ENCODE results near the gene MNT.

The MNT gene

GRCh38 chr17:2395258-2396181 lies 5.3 kb downstream of the MNT start:
- peak; percentile 74 for DNase-seq (ENCODE audit: low spot score)

- DNase-seq (ENCODE audit: low spot score), result no peak
Measured at GRCh38 chr17:2394775-2395201, 6.1 kb downstream of the MNT start.

GRCh38 chr17:2393954-2394749 lies 6.7 kb downstream of the MNT start:
- no peak for DNase-seq (ENCODE audit: low spot score)

DNA sequence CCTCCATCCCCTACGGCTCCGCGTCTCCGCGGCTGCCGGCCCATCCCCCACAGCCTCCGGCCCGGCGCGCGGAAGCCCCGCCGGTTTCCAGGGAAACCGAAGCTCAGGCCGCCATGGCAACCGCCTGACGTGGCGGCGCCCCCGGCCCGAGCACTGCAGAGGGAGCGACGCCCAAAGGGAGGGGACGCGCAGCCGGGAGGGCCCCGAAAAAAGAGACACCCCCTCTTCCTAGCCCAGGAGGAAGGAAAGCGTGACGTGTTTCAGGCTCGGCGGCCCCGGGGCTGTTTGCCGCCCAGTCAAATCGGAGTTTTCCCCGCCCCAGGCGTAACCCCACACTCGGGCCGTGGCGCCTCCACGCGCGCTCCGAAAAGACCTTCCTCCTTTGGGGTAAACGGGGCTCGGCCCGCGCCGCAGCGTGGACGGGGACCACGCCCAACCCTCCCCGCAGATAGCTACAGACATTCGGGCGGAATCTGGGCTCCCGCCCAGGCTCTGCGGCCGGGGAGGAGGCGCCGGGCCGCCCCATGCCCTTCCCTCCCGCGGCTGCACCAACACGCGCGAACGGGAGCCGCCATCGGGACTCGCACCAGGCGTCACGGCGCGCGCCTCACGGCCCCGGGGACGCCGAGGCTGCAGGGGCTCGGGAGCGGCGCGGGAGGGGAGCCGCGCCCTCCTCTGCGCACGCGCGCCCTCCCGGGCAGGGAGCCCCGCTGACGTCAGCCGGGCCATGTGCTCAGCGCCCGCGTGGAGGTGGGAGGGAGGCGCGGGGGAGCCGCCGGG lies 7.5 kb downstream of the MNT start:
- peak; percentile 92 for DNase-seq (ENCODE audit: low spot score)

GRCh38 chr17:2392252-2393173 lies 8.3 kb downstream of the MNT start:
- peak; percentile 95 for DNase-seq (ENCODE audit: low spot score)

DNA sequence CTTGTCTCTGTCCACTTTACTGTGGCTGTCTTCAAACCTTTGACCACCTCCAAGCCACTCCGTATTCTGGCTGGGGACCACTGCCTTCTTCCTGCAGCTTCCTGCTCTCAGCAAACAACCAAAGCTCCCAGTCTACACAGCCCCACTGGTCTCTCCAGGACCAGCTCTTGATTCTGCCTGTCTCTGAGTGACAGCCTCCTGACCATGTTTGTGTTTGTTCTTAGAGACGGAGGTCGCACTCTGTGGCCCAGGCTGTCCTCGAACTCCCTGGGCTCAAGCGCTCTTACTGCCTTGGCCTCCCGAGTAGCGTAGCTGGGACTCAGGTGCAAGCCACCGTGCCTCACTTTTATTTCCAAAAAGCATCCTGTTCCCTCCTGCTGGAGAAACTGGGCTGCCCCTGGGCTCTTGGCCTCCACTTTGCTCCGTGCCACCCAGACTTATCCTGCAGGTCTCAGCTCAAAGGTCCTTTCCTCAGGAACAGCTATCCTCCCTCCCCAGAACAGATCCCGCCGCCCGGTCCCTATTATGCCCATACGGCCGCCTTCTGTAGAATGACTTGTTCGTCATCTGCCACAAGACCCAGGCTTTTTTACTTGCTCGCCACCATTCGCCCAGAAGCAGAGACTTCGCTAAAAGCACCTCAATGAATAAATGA lies 9.1 kb downstream of the MNT start:
- no peak for DNase-seq (ENCODE audit: low spot score)

DNA sequence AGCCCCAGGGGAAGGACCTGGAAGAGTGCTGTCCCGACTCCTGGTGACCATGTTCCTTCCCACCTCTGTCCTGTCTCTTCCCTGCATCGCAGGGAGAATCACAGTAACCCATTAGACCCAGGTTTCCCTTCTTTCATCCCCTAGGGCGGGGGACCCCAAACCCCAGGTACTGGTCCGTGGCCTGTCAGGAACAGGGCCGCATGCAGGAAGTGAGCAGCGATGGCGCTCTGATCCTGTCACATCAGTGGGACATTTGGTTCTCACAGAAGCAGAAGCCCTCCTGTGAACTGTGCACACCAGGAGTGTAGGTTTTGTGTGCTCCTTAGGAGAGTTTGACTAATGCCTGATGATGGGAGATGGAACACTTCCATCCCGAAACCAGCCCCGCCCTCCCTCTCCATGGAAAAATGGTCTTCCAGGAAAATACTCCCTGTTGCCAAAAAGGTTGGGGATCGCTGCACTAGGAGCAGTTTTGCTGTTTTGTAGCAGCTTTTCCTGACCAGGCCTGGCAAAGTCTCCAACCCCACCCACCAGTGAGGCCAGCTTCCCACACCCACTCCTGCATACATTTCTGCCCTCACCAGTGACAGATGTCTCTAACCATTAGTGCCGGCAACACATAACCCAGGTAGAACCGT lies 10.5 kb downstream of the MNT start:
- no peak for DNase-seq (ENCODE audit: low spot score)

GRCh38 chr17:2388683-2389055 lies 12.2 kb downstream of the MNT start:
- DNase-seq (ENCODE audit: low spot score), result no peak

DNA sequence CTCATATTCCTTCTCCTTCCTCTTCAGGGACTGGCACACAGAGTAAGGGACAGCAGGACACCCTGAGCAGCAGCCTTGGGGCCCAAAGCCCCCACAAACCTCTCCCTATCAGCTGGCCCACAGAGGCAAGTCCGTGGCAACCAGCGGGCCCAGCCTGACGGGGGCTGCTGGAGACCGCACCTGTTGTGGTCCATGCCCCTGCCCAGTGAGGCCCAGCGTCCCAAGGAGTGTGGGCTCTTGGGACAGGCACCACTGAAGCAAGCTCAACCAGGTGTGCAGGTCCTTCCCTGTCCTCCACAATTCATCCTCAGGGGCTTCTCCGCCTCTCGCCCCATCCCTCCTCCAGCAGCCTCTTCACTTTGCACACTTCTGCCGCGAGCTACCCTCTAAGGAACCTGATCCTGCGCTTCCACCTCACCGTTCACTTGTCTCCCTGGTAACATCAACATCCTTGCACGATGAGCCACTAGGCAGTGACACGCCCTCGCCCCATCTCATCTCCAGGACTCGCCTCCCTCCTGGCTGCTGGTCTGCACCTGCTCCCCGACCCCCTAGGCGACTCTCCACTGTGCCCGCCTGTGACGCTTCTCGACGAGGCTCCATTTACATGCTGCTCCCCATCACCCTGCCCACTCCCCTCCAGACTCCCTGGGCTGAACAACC lies 12.7 kb downstream of the MNT start:
- DNase-seq (ENCODE audit: low spot score), result no peak

- DNase-seq (ENCODE audit: low spot score), result no peak
Measured at GRCh38 chr17:2387086-2388019, 13.5 kb downstream of the MNT start.

DNA sequence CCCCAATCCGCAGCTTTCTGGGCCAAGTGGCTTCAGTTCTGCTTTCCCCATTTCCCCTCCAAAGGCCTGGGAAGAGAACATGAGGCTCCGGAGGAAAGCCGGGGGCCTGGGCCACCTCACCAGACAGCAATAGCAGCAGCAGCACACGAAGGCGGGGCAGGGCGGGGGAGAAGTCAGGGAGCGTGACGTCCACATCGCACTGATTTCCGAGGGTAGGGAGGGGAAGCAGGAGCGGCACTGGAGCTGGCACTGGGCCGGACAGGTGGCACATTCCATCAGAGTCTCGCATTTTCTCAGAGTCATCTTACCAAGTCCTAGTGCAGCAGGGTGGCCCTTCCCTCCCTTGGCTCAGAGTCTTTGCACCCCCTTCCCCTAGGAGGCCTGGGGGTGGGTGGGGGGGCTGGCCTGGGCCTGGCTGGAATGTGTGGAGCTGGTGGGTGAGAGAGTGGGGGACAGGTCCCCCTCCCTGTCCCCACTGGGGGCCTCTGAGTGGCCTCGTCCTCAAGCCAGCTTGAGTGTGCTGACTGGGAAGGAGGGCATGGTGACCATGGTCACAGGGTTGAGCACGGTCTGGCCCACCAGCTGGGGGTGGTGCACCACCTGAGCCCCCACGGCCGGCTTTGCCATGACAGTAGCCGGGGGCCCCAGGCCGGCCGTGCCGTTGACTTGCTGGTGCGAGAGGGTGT lies 14.3 kb downstream of the MNT start:
- DNase-seq (ENCODE audit: low spot score), result no peak

- no peak for DNase-seq (ENCODE audit: low spot score)
Measured at GRCh38 chr17:2385240-2386210, 15.3 kb downstream of the MNT start.

DNA sequence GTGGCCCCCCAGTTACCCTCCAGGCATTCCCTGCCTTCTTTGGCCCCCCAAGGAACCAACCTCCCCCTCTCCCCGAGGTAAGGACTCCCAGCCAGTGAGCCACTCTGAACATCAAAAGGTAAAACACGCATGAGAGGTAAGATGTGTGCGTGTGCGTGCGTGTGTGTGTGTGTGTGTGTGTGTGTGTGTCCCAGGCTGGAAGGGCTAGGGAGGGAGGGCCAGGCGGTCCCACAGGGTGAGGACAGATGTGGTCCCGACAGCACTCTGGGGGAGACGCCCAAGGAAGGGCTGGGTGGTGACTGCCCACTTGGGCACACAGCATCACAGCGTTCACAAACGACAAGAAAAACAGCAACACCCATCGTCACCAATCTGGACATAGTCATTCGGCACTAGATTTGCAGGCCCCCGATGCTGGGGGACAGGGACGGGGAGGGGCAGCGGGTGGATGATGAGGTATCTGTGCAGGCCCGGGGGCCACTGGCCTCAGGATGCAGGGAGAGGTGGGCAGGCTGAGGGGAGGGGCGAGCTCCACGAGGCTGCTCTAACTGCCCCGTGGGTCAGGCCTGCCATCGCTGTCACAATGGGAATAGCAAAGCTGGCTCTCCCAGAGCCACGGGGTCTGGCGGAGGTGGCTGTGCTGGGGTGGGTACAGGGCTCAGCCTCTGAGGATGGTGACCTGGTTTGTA lies 16.3 kb downstream of the MNT start:
- DNase-seq (ENCODE audit: low spot score), result no peak

DNA sequence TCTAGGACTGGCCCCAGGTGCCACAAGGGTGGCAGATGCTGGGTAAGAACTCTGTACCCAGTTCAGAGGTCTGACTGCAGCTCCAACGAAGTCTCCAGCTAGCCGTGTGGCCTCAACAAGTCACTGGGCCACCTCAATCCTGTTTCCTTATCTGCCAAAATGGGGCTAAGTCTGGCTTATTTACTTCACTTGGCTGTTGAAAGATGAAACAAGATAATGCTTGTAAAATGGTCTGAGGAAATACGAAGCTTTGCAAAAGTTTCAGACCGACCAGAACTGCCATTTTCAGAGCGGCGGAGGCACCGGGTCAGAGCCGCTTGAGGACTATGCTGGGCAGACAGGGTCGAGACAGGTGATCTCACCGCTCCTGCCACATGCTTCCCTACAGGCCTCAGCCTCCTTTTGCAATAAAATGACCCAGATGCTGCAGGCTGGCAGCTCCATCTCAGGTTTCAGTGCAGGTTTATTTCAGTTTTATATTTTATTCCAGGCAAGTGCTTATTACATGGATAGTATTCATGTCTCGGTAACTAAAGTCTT lies 17.2 kb downstream of the MNT start:
- DNase-seq (ENCODE audit: low spot score), result no peak

- no peak for DNase-seq (ENCODE audit: low spot score)
Measured at GRCh38 chr17:2380950-2381649, 19.8 kb downstream of the MNT start.
